ENCODE results near the gene POLR2L. TPM values are rescaled to one million over a fixed set of nuclear protein-coding genes. Genes with fewer than 3 reads are reported as not detected.

The POLR2L gene
- total RNA-seq, 1 donor from 2014 or later = 142 TPM

DNA sequence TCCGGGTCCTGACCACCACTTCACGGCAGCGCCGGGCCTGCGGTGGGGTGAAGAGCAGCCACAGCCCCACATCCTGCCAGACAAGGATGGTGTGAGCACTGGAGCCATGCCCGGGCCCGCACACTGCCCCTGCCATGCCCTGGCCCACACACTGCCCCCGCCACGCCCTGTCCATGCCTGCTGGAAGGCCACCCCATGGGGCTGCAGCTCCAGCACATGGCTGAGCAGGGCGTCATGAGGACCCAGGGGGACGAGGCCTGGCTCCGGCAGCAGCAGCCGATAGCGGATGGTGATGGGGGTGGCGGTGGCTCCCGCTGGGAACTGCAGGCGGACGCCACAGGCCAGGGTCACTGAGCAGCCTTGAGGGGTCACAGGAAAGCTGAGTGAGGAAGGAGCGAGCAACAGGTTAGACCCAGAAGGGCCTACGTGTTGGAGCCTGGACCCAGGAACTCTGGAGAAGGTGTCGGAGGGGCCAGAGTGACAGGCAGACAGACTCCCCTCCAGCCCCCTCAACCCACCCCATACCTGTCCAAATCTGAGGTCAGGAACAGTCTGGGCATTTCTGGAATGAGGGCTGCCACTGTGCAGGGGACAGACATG, 40.2 kb downstream of the POLR2L start:
- no peak overlapping the region for H3K27ac Mint-ChIP-seq (ENCODE audit: unreplicated experiment)
- H3K4me3 Mint-ChIP-seq (ENCODE audit: unreplicated experiment) = no peak overlapping the region
- no peaks in the 10 kb centered on the region for H3K9me3 Mint-ChIP-seq (ENCODE audit: low read depth)
- no peaks in the 10 kb centered on the region for H3K27me3 Mint-ChIP-seq (ENCODE audit: low read depth)
- DNase-seq (ENCODE audit: low spot score) = no peak
- TF ChIP-seq CTCF (IDR thresholded peaks at IDR 0.05) = no peak
- H3K36me3 Mint-ChIP-seq (ENCODE audit: low read depth) = peaks cover 2% of the 10 kb centered on the region
- peaks cover 15% of the 10 kb centered on the region for H3K4me1 Mint-ChIP-seq (ENCODE audit: low read depth)

DNA sequence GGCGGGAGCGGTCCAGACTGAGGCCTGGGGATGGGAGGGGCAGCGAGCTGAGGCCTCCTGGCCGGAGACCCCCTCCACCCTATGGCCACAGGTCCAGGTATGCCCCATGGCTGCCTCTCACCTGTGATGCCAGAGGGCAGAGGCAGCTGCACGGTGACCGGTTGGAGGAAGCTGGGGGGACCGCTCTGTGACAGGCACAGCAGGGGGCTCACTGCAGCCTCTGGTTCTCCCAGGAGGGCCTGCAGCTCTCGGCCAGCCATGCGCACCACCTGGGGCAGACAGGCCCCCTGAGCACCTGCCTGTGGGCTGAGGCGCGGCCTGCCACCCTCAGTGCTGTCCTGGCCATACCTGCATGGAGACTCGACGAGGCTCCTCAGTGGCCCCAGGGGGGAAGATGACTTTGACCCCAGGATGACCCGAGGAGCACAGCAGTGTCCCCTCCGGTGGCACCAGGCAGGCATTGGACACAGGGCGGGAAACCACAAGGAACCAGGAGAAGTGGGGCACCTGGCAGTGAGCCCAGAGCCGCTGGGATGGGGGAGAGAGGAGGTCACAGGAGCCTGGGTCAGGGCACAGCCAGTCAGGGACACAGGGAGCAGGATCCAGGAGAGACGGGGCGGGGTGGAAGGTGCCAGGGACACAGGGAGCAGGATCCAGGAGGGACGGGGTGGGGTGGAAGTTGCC, 41.1 kb downstream of the POLR2L start:
- H3K36me3 Mint-ChIP-seq (ENCODE audit: low read depth) = peaks cover 2% of the 10 kb centered on the region
- TF ChIP-seq CTCF (IDR thresholded peaks at IDR 0.05) = no peak
- peaks cover 23% of the 10 kb centered on the region for H3K4me1 Mint-ChIP-seq (ENCODE audit: low read depth)
- DNase-seq (ENCODE audit: low spot score) = no peak
- H3K27me3 Mint-ChIP-seq (ENCODE audit: low read depth) = no peaks in the 10 kb centered on the region
- no peak overlapping the region for H3K4me3 Mint-ChIP-seq (ENCODE audit: unreplicated experiment)
- no peak overlapping the region for H3K27ac Mint-ChIP-seq (ENCODE audit: unreplicated experiment)
- no peaks in the 10 kb centered on the region for H3K9me3 Mint-ChIP-seq (ENCODE audit: low read depth)

- Mint-ChIP-seq H3K27me3 (ENCODE audit: low read depth) (no peaks in the 10 kb centered on the region), H3K9me3 (ENCODE audit: low read depth) (no peaks in the 10 kb centered on the region), H3K27ac (ENCODE audit: unreplicated experiment) (no peak overlapping the region), H3K36me3 (ENCODE audit: low read depth) (peaks cover 2% of the 10 kb centered on the region), H3K4me1 (ENCODE audit: low read depth) (peaks cover 25% of the 10 kb centered on the region), H3K4me3 (ENCODE audit: unreplicated experiment) (no peak overlapping the region)
- no peak for DNase-seq (ENCODE audit: low spot score)
- no peak for TF ChIP-seq CTCF (IDR thresholded peaks at IDR 0.05)
These were observed 41.9 kb downstream of the POLR2L start for GRCh38 chr11:800473-800872.

DNA sequence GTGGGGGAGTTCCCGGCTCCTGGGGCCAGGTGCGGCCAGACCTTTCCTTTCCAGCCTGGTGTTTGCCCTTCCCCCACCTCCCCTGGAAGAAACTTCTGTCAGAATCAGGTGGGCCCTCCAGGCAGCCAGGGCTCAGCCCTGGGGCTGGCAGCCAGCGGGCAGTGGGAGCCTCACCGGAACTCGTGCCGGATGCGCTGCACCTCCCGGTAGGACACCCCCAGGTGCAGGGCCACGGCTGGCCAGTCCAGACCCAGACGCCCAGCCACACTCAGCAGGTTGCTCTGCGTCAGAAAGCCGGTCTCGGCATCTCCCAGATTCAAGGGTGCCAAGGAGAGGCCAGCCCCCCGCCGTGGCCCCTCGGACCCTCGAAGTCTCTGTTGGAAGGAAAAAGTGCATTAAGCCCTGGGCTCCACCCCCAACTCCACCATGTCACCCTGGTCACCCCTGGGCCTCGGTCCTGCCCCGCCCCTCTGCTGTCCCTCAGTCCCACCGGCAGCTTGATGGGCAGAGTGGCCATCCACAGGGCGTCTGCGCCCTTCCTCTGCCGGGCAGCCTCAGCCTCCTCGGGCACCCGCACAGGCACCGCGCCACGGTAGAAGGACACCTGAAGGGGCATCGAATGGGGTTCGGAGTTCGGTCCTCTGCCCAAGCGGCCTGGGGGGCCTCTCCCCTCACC, 42.5 kb downstream of the POLR2L start:
- peaks cover 2% of the 10 kb centered on the region for H3K36me3 Mint-ChIP-seq (ENCODE audit: low read depth)
- H3K27ac Mint-ChIP-seq (ENCODE audit: unreplicated experiment) = no peak overlapping the region
- peaks cover 25% of the 10 kb centered on the region for H3K4me1 Mint-ChIP-seq (ENCODE audit: low read depth)
- no peaks in the 10 kb centered on the region for H3K9me3 Mint-ChIP-seq (ENCODE audit: low read depth)
- H3K4me3 Mint-ChIP-seq (ENCODE audit: unreplicated experiment) = no peak overlapping the region
- H3K27me3 Mint-ChIP-seq (ENCODE audit: low read depth) = no peaks in the 10 kb centered on the region
- no peak for DNase-seq (ENCODE audit: low spot score)
- no peak for TF ChIP-seq CTCF (IDR thresholded peaks at IDR 0.05)

GRCh38 chr11:798093-798713, 44.1 kb downstream of the POLR2L start, which contains the start of gene SLC25A22:
Gene SLC25A22 (minus strand): TSS chr11:798281. CDS start chr11:795006, 3,275 bp downstream.
- DNase-seq (ENCODE audit: low spot score) = no peak
- peak within 1 kb of the TSS; percentile 84 for H3K4me3 Mint-ChIP-seq (ENCODE audit: unreplicated experiment)

More at GRCh38 chr11:798093-798713, 44.1 kb downstream of the POLR2L start, which contains the start of gene SLC25A22:
- peaks cover 2% of the 10 kb centered on the region for H3K36me3 Mint-ChIP-seq (ENCODE audit: low read depth)
- peak within 1 kb of the TSS; percentile 93 for H3K27ac Mint-ChIP-seq (ENCODE audit: unreplicated experiment)
- H3K4me1 Mint-ChIP-seq (ENCODE audit: low read depth) = peaks cover 15% of the 10 kb centered on the region
- no peaks in the 10 kb centered on the region for H3K9me3 Mint-ChIP-seq (ENCODE audit: low read depth)
- peak; percentile 87 for TF ChIP-seq CTCF (IDR thresholded peaks at IDR 0.05)
- H3K27me3 Mint-ChIP-seq (ENCODE audit: low read depth) = no peaks in the 10 kb centered on the region

All from chondrocyte (in vitro differentiated cells).